Measurements from ENCODE around the gene PDE7B.

Gene PDE7B

DNA sequence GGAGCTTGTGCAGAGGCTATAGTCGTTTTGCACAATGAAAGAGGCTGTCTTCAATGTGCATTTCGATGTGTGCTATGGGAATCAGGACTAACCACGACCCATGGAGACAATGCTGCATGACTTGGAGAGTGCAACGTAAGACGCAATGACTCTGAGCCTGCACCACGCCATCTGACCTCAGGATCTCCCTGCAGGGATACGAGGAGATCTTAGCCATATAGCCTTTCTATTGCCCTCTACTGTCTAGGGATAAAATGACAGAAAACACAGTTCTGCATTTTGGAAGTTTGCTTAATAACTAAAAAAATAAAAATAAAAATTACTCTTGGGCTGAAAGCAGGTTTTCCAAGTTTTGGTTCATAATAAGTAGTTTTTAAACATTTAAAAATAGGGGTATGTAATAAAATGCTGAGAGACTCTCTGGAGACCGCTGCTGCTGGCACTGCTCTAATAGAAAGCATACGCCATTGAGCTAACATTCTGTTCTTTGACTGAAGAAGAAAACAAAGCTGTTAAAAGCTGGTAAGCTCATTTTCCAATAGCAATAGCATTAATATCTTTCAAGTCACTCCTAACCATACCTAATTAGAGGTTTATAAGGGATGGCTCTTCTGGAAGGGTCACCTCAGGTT, 87.2 kb downstream of the PDE7B start:
- DNase-seq, result no peak

DNA sequence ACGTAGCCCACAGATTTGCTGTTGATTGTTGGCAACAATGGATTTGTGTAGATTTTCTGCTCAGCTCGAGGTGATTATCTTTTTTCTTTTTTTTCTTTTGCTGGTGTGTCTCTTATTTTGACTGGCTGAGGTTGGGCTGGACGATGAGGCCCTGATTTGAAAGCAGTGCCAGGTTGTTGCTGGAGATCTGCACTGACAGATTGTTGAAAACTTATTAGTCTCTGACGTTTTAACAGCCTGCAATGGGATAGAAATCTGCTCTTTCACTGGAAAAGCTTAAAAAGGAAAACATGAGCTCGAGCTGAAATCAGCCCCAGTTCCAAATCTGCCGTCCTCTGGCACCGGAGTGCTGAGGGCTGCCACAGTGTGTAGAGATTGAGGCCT, 87.7 kb downstream of the PDE7B start:
- no peak for DNase-seq

DNA sequence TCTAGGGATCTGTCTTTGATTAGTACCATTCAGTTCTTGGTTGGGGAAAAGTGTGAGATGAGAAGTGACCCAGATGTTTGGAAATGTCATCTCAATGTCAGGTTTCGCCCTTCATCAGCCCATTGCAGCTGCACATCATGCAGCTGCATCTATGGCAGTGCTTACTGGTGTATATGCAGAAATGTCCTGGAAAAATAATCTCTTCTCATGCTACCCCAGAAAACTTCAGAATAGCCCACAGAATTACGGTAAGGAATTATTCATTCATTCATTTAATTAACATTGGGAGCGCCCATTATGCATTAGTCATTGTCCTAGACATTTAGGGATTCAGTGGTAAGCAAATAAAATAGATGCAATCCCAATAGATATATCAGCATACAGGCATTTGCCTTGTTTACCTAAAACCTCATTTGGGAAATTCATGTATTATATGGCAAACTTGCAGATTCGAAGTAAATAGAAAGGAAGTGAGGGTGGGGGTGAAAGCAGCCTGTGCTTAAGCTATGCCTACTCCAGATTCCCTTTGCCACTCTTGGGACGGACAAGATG, 89.2 kb downstream of the PDE7B start:
- no peak for DNase-seq

DNA sequence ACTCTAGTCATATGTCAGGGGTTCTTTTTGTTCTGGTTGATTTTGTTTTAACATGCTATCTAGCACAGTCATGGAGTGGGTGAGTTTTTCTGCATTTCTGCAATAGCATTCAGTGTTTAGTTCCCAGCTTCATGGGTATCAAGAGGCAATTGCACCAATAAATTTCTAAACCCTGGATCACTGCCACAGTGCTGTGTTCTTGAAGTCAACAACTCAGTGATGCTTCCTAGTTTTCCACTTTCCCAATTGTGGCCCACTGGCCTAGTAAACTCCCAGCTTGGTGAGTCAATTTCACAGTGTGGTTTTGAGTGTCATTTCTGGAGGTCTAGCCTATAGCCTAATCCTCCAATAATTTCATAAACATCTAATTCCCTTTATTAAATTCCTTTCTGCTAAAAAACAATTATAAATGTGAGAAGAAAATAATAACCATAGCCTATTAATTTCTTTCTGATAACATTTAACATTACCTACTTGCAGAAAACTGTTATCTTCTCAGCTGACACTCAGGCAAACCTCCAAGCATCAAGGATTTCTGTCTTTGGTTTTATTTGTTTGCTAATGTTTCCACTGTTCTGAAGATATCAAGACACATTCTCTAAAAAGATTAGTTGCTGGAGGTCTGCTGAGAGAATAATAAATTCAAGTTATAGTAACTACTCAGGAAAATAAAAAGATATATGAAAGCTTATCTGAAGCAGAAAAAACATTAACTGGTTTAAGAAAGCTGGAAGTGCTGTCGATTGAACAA, 89.9 kb downstream of the PDE7B start:
- DNase-seq, result no peak

DNA sequence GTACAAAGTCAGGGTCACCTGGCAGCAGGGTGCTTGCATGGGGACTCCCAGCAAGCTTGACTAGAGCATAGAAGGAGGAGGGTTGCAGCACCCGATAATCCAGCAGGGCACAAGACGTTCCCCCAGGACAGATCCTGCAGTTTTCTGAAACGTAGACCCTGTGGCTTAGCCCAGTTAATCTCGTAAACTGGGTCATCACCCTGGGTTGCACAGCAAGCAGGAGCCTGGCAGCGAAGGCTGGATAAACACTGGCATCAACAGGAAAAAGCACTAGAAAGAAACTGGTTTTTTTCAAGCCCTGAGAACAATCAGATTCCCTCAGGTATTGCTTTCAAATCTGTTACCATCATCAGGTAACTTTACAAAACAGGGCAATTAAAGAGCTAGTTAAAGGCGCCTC, 92.6 kb downstream of the PDE7B start:
- DNase-seq, result no peak

DNA sequence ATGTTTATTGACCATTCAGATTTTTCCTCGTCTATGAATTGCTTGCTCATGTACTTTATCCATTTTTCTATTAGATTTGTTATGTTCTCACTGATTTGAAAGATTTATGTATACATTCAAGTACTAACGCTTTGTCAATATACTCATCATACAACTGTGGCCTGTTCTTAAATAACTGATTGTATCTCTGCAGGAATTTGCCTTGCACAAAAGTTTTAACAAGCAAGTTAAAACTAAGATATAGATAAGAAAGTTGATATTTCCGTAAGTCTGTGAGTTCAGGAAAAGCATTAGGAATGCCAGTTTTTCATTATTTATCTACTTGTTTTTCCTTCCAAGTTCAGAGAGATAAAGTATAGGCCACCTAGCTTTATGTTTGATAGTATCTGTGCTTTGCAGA, 95.2 kb downstream of the PDE7B start:
- no peak for DNase-seq

DNA sequence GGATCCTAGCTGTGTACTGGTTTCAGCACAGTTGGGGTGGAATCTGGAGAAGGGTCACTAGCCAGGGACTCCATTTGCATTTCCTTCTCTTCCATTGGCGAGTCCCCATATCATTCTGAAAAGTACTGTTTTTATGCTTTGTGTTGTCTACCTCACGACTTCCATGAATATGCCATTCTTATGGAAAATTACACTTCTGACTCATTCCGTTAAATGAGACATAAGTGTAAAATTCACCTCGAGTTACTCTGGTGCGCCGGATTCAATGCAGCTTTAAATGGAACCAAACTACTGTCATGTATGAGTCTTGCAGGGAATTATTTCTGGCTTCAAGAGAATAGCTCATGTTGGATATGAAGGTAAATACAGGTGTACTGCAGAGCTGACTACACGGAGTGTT, 99.2 kb downstream of the PDE7B start:
- no peak for DNase-seq

DNA sequence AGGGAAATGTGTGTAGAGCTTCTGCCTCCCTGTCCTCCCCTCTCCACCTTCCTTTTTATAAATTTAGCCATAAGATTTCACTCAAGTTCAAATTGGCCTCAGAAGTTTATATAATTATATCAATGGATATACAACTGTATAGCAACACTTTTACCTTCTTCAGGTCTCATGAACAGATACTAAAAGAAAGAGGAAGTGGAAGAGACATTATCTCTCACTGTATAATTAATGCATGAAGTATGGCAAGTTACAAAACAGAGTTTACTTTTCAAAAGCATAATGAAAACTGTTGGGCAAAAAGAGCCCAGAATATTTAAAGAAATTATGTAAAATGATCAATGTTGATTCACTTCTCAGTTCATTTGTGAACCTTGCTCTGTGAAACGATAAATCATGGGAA, 99.7 kb downstream of the PDE7B start:
- no peak for DNase-seq

DNA sequence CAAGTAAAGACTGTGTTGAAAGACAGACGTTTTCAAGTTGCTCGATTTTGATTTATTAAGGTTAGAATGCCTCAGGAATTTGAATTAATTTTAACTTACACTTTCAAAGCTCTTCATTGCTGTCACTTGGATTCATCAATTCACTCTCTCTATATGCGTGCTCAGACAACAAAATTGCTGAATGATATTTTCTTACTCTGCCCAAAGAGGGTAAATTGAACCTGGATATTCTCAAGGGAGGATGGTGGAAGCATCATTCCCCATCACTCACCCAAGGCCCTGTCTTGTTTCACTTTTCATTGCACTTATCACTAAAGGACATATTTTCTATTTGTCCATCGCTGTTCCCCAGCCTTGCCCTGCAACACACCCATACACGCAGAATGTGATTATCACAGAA, 102.3 kb downstream of the PDE7B start:
- DNase-seq, result no peak

DNA sequence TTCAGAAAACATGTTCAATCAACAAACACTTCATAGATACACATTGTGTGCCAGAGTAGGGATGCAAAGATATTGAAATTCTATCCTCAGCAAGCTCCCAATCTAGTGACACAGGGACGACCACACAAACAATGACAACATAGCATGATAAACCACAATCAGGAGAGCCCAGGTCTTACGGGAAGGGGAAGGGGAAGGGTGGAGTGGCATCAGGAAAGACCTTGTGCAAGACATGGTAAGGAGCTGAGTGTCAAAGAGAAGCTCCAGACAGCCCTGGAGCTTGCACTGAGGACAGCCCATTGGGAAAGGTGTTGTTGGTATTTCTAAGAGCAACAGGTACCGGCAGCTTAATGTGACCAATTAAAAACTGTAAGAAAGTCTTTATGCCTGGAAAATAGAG, 103.6 kb downstream of the PDE7B start:
- DNase-seq, result no peak

DNA sequence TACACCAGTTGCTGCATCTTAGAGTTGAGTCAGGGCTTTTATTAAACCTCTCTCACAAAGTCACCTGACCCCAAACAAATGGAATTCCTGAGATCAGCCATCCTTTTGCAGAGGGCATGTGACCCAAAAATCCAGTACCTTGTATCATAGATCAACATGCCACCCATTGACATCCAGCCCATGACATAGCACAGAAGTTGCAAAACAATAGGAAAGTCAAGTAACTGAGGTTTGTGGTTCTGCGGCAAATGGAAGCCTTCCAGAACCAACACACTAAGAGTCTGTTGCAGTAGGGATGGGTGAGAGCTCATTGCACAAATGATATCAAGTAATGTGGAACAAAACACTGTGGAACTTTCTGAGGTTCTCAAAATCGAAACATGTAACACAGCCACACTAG, 111.2 kb downstream of the PDE7B start:
- DNase-seq, result no peak

DNA sequence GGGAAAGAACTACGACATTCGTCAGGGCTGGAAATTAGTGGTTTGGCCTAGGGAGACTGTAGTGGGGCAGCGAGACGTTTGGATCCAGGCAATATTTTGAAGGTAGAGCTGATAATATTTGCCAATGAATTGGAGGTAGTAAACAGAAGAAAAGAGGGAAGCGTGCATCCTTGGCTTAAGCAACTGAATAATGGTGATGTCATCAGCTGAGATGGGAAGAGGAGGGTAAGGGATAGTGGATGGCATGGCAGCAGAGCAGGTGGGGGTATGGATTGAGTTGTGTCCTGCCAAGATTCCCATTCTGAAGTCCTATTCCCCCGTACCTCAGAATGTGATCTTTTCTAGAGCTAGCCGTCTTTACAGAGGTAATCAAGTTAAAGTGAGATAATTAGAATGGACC, 119.2 kb downstream of the PDE7B start:
- DNase-seq, result no peak

DNA sequence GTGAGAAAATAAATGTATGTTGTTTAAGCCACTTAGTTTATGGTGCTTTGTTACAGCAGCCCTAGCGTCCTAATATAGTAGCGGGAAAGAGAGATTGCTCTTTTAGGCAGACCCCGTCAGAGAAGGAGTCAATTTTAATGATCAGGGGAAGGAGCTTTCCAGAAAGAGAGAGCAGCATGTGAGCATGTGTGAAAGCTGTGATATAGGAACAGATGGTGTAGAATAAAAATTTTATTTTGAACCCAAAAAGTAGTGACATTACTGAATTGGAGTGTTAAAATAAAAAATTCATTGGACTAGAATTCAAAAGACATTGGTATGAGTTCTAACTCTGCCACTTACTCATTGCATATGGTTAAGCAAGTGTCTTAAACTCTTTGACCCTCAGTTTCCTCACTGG, 119.8 kb downstream of the PDE7B start:
- DNase-seq, result no peak

DNA sequence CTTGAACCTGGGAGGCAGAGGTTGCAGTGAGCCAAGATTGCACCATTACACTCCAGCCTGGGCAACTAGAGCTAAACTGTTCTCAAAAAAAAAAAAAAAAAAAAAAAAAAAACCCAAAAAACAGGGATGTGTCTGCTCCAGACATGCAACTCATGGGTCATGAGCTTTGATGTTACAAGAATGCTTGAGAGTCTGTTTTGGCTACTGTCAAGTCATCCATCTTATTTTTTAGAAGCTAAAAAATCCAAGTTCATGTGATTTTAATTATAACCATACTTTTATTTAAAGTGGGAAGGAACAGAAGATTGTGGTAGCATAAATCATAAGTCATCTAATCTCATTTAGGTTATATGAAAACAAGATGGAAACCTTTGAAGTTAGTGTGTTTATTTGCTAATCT, 120.6 kb downstream of the PDE7B start:
- DNase-seq, result no peak

DNA sequence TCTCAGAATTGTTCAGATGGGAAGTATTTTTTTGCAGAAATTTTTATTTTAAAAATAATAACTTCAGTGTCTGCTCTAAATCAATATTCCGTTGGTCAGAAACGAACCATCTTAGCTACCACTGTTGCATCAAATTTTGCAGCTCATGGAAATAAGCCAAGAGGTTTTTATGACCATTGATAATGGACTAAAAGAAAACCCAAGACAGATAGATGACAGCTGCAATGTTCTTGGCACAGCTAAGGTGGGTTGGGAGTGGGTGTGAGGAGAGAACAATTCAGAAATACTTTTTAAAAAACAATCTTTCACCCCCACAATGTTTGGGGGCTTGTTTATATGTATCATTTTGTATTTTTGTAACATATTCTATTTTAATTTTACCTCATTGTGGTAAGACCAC, 121.1 kb downstream of the PDE7B start:
- DNase-seq, result no peak

DNA sequence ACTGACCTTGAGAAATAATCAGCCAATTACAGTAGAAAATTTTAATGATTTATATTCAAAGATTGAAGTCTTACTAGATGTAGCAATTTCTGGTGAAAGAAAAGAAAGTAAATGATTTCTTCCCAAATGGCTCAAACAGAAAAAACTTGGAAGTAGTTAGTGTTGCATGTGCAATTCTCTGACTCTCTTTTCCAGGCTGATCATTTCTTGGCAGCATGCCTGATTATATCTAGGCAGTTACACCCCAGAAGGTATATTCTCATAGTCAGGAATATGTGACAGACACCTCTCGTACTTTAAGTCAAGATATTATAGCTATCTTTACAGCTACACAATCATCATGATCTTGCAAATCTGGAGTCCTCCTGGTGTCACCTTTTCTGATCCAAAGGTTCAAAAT, 122.9 kb downstream of the PDE7B start:
- no peak for DNase-seq

DNA sequence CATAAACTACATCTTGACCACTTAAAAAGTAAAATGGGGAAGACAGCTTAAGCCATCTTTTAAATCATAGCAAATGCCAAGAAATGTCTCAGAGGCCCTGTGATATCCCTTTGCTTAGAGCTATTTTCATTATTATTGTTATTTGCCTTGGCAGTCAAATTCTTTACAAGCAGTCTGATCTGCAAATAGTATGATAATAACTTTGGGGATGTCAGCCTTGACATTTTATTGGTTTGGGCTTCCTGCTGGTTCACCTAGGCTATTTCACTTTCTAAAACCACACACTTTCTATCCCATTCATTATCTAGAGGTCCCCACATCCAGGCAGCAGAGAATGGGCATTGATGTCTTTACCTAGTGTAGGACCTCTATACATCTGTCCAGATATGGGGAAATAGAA, 125.1 kb downstream of the PDE7B start:
- DNase-seq, result no peak

DNA sequence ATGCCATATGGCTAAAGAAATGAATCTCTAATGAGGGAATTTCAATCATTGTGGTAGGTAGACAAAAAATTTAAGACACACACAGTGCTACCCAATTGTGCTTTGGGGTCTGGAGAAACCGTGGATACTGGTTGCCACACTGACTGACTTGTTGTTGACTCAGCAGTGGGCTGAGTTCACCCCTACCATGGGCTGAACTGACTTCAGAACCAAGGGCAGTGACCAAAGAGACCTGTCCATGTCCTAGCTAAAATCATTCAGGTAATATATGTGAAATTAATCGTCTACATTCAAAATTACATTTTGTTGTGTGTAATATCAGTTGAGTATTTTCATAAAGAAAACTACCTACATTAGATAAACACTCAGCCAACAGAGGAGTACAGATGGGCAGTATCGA, 131.6 kb downstream of the PDE7B start:
- no peak for DNase-seq

DNA sequence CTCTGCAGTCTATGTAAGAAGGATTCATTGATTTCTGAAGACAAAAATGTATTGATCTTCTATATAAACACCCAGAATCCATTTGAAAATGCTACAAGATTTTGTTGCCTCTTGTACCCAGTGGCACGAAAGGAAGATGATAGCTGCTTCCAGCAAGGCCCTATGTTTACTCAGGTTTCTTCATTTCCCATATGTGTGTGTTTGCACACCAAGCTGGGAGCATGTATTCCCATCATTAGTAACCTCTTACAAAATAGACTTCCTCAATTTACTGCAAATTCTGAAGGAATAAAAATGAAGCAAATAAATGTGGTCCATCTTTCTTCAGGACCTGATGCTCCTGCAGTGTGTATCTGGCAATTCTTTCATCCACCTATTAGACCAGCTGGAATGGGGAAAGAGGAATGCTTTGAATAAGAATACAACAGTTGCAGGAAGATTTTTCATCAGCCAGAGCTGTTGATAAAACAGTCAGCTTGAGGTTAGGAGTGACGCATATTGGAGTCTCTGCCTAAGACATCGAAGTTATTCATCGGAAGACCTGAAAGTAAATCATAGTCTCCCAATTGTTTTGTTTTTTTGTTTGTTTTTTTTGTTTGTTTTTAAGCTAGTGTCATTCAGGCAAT, 132.3 kb downstream of the PDE7B start:
- no peak for DNase-seq

DNA sequence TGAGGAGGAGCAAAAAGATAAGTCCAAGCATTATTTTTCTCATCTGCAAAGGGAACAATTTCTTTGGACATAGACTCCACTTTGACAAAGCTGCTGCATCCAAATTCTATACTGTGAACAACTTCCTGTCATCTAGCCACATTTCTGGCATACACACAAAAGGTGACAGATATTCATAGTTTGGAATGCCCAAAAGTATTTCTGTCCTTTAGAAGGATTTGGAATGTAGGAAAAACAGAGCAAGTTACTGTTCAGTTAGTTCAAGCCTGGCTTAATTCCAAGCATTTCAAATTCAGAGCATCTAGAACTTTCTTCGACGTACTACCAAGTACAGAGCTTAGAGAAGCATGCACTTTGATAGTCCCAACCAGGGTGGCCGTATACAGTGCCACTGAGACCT, 134.0 kb downstream of the PDE7B start:
- DNase-seq, result no peak

DNA sequence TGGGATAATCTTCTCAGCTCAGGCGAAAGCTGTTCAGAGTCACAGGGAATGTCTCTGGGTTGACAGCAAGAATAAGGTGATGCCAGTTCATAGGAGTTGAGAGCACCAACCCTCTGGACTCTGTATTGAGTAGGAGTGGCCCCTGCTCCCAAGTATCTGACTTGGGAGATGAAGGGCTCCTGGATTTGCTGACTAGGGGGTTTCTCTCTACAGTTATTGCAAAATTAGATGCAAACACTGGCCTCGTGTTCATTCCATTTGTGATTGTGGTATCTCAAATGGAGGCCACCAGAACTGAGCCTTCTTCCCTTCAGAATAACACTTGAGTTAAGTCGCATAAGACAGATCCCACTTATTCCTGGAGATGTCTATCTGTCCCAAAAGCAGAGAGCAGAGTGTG, 135.7 kb downstream of the PDE7B start:
- DNase-seq, result no peak

DNA sequence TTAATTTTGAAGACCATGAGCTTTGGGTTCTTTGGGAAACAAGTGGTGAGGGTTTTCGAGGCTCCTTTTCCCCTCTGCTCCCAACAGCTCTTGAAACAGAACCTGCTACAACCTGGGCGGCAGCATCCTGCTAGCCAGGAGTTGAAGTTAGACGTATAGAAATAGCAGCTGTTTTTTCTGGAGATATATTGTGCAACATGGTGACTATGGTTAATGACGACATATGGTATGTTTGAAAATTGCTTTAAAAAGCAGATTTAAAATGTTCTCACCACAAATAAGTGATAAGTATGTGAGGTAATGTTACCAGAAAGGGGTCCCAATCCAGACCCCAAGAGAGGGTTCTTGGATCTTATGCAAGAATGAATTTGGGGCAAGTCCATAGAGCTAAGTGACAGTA, 138.9 kb downstream of the PDE7B start:
- no peak for DNase-seq

DNA sequence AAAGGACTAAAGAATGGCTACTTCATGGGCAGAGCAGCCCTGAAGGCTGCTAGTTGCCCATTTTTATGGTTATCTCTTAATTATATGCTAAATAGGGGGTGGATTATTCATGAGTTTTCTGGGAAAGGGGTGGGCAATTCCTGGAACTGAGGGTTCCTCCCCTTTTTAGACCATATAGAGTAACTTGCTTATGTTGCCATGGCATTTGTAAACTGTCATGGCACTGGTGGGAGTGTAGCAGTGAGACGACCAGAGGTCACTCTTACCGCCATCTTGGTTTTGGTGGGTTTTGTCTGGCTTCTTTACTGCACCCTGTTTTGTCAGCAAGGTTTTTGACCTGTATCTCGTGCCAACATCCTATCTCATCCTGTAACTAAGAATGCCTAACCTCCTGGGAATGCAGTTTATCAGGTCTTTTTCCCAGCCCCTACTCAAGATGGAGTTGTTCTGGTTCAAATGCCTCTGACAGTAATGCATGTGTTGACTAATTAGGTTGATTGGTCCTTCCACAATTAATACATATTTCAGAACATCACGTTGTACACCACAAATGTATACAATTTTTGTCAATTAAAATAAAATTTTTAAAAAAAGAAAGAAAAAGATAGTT, 139.5 kb downstream of the PDE7B start:
- DNase-seq, result no peak

DNA sequence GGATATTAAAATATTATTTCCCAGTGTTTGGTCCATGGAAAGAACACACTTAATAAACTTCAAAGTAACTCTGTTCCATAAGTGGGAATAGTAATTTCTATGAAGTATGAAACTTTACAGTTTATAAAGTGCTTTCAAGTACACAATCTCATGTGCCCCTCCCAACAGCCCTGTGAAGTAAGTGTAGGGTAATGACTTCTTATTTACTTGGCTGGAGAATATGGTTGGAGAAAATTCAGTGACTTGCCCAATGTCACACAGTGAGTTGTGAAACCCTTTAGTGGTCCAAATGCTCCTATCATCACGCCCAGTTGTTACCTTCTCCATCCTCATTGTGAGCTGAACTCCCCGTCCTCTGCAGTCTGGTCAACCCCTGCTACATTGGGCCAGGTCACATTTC, 141.2 kb downstream of the PDE7B start:
- no peak for DNase-seq
